Thoracic aorta (tissue), 2 donors: ENCODE data around the gene KISS1R. TPM values are rescaled to one million over a fixed set of nuclear protein-coding genes. Genes with fewer than 3 reads are reported as not detected.

Source experiments
- ATAC-seq: fragments of 150-250 bp; one replicate; pipeline ENCODE4 v1.8.0; 2017; ENCODE audit warnings: low read depth; ENCODE audit not compliant: insufficient number of reproducible peaks, low FRiP score
- DNase-seq: peaks from one replicate; pipeline ENCODE4 v3.0.0-alpha.2; 2020; ENCODE audit warnings: low spot score
- H3K27ac ChIP-seq, 2 donors: fragments of 200-600 bp; sonication (generic); 1 replicate in 1 of 2; 2 replicates in 1 of 2; pipeline ENCODE4 v1.5.1; 2016; ENCODE audit warnings: mild to moderate bottlenecking in 2 of 2, moderate library complexity in 2 of 2
- H3K27me3 ChIP-seq: fragments of 200-600 bp; sonication (generic); replicated peaks from 2 replicates; pipeline ENCODE4 v1.6.0; 2016; ENCODE audit warnings: mild to moderate bottlenecking; ENCODE audit not compliant: insufficient read depth
- H3K36me3 ChIP-seq: fragments of 200-600 bp; sonication (generic); one replicate; pipeline ENCODE4 v1.5.1; 2016
- H3K4me1 ChIP-seq, 2 donors: fragments of 200-600 bp; sonication (generic); 1 replicate in 1 of 2; 2 replicates in 1 of 2; pipeline versions ENCODE4 v1.5.1 to v1.6.0; 2016; ENCODE audit warnings: low read depth in 2 of 2, mild to moderate bottlenecking in 1 of 2; ENCODE audit not compliant: control insufficient read depth in 1 of 2
- H3K4me3 ChIP-seq: fragments of 200-600 bp; sonication (generic); 2 replicates; pipeline ENCODE4 v1.5.1; 2016; ENCODE audit warnings: mild to moderate bottlenecking
- H3K9me3 ChIP-seq: fragments of 200-600 bp; sonication (generic); 2 replicates; pipeline ENCODE4 v1.5.1; 2016
- total RNA-seq, 2 donors: library from RNA; depleted of rRNA; stranded (reverse); fragments of >200 nt; gene quantifications; one replicate each; pipeline versions ENCODE4 v1.1.0 to v1.2.3, GENCODE V29; 2016
- TF ChIP-seq, protein P1 (sequence below): fragments of 200-600 bp; sonication (generic); IDR thresholded peaks from one replicate; pipeline ENCODE4 v1.5.1; 2019; ENCODE audit warnings: antibody characterized with exemption

Gene KISS1R
- total RNA-seq, 2 donors from 2014 or later, result not detected

- peak overlapping the region; percentile 39 to 67 for H3K27ac ChIP-seq
- H3K4me1 ChIP-seq, result peaks cover 26 to 35% of the 10 kb centered on the region in 2 donors
- peak overlapping the region; percentile 28 for H3K4me3 ChIP-seq
- H3K9me3 ChIP-seq, result no peaks in the 10 kb centered on the region
- DNase-seq (no peak), ATAC-seq (peak; percentile 65)
- TF ChIP-seq, protein P1, sequence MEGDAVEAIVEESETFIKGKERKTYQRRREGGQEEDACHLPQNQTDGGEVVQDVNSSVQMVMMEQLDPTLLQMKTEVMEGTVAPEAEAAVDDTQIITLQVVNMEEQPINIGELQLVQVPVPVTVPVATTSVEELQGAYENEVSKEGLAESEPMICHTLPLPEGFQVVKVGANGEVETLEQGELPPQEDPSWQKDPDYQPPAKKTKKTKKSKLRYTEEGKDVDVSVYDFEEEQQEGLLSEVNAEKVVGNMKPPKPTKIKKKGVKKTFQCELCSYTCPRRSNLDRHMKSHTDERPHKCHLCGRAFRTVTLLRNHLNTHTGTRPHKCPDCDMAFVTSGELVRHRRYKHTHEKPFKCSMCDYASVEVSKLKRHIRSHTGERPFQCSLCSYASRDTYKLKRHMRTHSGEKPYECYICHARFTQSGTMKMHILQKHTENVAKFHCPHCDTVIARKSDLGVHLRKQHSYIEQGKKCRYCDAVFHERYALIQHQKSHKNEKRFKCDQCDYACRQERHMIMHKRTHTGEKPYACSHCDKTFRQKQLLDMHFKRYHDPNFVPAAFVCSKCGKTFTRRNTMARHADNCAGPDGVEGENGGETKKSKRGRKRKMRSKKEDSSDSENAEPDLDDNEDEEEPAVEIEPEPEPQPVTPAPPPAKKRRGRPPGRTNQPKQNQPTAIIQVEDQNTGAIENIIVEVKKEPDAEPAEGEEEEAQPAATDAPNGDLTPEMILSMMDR, result no peak
- H3K36me3 ChIP-seq, result no peaks in the 10 kb centered on the region
- H3K27me3 ChIP-seq, result no peaks in the 10 kb centered on the region
Observed at GRCh38 chr19:934865-935479, 17.8 kb downstream of the KISS1R start.

- TF ChIP-seq, protein P1, result no peak
- no peak overlapping the region for H3K4me3 ChIP-seq
- no peaks in the 10 kb centered on the region for H3K9me3 ChIP-seq
- H3K4me1 ChIP-seq, result peaks cover 31 to 46% of the 10 kb centered on the region in 2 donors
- no peak for DNase-seq
- ATAC-seq, result no peak
- H3K27ac ChIP-seq, result no peak overlapping the region
- no peaks in the 10 kb centered on the region for H3K36me3 ChIP-seq
- H3K27me3 ChIP-seq, result no peaks in the 10 kb centered on the region
Observed at GRCh38 chr19:936175-936546, 19.0 kb downstream of the KISS1R start.

- ATAC-seq (no peak), DNase-seq (no peak)
- Histone ChIP-seq H3K9me3 (no peaks in the 10 kb centered on the region), H3K27me3 (no peaks in the 10 kb centered on the region), H3K4me3 (no peak overlapping the region), H3K27ac (no peak overlapping the region), H3K36me3 (no peaks in the 10 kb centered on the region), H3K4me1 (peaks cover 31 to 53% of the 10 kb centered on the region in 2 donors)
- TF ChIP-seq, protein P1, result no peak
Observed at GRCh38 chr19:937259-937694, 20.1 kb downstream of the KISS1R start.

DNA sequence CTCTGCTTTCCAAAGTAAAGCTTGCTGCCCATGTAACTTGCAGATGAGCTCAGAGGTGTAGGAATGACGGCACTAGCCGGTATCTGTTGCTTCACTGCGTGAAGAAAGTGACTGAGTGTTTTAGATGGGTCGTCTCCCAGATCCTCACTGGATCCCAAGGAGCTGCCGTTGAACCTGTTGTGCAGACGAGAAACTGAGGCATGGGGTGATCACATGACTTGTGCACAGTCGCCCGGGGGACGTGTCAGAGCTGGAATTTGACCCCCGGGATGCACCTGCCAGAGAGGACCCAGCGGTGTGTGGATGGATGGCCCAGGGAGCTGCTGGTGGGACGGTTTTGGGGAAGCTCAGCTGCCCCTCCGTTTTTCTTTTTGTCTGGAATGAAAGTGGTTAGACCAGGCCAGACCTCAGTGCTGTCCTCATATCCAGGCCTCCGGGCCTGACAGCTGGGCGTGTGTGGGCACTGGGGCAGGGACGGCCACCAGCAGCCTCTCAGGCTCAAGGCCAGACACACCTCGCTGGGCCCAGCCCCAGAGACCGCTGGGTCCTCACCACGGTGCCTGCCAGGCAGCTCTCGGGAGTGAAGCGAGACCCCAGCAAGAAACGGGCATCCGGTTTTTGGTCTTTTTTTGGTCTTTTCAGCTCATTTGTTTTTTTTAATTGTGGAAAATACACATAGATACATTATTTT lies 21.2 kb downstream of the KISS1R start:
- H3K27me3 ChIP-seq, result no peaks in the 10 kb centered on the region
- TF ChIP-seq, protein P1, result no peak
- H3K4me3 ChIP-seq, result no peak overlapping the region
- H3K4me1 ChIP-seq, result peaks cover 23 to 42% of the 10 kb centered on the region in 2 donors
- ATAC-seq (no peak), DNase-seq (no peak)
- H3K9me3 ChIP-seq, result no peaks in the 10 kb centered on the region
- H3K36me3 ChIP-seq, result no peaks in the 10 kb centered on the region
- H3K27ac ChIP-seq, result no peak overlapping the region

- Histone ChIP-seq H3K27ac (no peak overlapping the region), H3K4me1 (peaks cover 13 to 32% of the 10 kb centered on the region in 2 donors), H3K4me3 (no peak overlapping the region), H3K27me3 (no peaks in the 10 kb centered on the region), H3K9me3 (no peaks in the 10 kb centered on the region), H3K36me3 (no peaks in the 10 kb centered on the region)
- ATAC-seq, result no peak
- DNase-seq, result no peak
- TF ChIP-seq, protein P1, result no peak
Observed at GRCh38 chr19:939439-939838, 22.3 kb downstream of the KISS1R start.
